Stimulated activated CD8-positive, alpha-beta memory T cell treated with anti-CD3 and anti-CD28 coated beads, Interleukin-2, amount 100 ng/mL, for 1 hour (primary cell): ENCODE data around the gene UMOD.

ENCODE experiments used
- DNase-seq, 2 donors: peaks; one replicate each; pipeline ENCODE4 v3.0.0-alpha.2; 2020; ENCODE audit warnings: low read depth in 2 of 2

The UMOD gene

DNA sequence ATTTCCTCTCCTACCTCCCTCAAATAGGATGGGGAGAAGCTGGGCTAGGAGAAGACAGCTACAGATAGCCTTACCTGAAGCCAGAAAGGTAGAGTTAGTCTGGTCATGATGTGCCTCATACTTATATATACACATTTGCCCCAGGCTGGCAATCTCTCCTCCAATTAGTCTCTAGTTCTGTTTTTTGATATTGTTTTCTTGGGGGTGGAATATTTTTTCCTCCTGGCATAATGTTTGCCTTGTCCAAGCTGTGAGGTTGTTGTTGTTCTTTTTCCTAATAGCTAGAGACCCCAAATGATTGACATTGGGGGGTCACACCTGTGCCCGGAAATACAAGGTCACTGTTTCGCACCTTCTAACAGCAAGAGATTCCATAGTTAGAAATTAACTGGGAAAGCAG is at the start of gene UMOD:
Gene UMOD (minus strand): TSS at position 101 of the 400 bp plus-strand sequence. CDS start 1,978 bp downstream, outside the sequence.
- DNase-seq = no peak

DNA sequence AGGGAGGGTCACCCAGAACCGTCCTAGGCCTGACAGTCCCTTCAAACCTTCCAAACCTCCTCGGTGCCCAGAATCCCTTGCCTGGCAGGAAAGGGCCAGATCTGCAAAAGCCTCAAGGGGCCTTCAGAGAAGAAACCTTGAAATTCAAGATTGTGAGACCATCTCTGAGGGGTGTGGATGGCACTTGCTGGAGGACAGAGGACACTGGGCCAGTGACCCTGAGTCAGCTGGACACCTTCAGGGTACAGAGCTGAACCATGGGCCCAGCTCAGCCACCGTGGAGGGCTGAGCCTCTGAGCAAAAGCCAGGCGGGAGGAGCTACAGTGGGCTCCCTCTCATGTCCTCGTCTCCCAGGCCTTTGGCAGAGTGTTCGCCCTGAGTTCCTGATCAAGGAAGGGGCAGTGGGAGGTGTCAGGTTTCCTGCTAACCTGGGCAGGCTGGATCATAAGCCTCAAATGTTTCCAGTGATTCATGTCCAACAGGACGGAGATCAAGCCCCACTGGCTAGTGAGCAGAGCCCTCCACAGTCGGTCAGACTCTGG is 49.0 kb upstream of the UMOD start:
- no peak for DNase-seq

DNA sequence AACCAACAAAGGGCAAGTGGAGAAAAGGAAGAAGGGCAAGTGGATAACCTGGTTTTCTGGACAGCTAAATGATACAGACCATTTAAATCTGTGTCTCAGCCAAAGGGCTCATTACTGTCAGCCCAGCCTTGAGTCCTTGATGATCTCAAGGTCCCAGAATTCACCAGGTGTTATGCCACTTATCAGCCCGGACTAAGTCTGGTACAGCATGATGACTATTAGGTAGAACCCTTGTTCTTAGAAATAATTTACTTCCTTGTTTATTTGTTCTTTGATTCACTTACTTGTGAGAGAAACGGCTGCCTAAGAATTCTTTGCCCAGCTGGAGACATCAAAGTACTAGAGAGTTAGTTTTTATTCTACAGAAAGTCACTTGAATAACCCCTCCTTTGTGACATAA is 48.6 kb upstream of the UMOD start:
- no peak for DNase-seq

DNA sequence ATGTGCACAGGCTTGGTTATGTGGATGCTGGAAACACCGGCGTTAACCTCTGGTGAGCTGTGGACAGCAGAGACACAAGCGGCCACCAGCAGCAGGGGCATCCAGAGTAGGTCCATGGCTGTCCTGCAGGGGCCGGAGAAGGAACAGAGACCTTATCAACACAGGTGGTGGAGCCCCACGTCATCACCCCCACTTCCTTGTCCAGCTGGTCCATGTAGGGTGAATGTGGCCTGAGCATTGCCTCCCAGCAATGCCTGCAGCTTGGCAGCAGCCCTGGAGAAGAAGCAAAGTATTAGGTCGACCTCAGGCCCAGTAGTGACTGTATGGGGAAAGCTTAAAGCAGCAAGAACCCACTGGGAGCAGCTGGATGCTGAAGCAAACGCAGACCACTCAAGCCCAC is 46.7 kb upstream of the UMOD start:
- no peak for DNase-seq

DNA sequence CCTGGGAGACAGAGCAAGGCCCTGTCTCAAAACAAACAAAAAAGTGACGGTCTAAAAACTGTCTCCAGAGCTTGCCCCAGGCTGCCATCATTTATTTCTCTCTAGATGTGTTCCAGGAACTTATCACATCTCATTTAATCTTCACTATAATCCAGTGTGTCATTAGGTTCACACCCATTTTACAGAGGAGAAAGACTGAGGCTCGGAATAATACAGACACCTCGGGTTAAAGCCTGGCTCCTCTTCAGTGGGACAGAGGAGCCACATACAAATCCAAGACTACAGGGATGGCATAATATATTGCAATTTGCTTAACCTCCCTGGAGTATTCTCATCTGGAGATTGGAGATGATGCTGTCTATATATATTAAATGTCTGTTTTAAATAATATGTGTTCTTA is 46.1 kb upstream of the UMOD start:
- DNase-seq = no peak

DNA sequence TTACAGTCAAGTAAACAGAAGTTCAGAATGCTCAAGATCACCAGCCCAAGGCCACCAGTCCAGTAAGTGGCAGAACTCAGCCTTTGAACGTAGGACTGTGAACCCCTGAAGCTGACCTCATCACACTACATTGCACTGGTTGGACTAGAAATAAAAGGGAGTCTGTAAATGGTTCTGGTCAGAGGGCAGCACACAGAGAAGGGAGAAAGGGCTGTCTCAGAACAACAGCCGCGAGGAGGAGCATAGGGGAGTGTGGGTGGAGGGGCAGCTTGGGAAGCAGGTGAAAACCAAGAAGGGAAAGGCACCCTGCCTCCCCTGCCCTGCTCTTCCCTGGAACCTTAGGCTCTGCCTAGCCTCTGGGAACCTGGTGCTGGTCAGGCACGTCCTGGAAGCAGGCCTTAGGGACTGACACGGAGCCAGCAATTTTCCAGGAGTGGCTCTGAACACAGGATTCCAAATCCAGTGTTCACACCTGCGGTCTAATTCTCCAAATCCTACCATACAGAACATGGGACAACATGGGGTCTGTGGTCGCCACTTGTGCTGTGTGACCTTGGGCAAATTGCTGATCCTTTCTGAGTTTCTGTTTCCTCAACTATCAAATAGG is 45.1 kb upstream of the UMOD start:
- DNase-seq = no peak

DNA sequence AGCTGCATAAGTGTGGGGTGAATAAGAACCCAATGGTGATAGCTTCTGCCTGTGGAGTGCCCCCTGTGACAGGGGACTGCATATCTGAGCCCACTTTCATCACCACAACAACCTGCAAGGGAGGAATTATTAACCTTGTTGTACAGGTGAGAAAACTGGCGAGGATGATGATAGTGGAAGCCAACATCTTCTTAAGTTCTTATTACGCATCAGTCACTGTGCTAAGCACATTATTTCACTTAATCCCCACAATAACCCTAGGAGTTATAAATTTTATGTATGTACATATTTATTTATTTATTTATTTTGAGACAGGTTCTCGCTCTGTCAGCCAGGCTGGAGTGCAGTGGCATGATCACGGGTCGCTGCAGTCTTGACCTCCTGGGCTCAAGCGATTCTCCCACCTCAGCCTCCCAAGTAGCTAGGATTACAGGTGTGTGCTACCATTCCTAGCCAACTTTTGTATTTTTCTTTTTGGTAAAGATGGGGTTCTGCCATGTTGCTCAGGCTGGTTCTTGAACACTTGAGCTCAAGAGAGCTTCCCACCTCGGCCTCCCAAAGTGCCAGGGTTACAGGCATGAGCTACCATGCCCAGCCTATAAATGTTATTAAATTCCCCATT is 44.4 kb upstream of the UMOD start:
- no peak for DNase-seq

DNA sequence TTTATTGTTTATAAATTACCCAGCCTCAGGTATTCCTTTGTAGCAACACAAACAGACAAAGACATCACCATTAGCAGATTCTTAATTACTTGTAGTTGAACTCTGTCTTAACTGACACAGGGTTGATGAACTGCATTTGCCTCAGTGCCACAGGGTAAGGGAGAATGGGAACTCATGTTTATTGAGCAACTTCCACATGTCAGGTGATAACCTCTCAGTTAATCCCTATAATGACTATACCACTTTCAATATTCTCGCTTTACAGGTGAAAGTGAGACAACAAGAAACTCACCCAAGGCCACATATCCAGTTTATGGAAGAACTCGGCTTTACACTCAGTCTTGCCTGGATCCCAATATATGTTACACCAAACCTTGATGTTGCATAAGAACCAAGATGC is 43.4 kb upstream of the UMOD start:
- no peak for DNase-seq

DNA sequence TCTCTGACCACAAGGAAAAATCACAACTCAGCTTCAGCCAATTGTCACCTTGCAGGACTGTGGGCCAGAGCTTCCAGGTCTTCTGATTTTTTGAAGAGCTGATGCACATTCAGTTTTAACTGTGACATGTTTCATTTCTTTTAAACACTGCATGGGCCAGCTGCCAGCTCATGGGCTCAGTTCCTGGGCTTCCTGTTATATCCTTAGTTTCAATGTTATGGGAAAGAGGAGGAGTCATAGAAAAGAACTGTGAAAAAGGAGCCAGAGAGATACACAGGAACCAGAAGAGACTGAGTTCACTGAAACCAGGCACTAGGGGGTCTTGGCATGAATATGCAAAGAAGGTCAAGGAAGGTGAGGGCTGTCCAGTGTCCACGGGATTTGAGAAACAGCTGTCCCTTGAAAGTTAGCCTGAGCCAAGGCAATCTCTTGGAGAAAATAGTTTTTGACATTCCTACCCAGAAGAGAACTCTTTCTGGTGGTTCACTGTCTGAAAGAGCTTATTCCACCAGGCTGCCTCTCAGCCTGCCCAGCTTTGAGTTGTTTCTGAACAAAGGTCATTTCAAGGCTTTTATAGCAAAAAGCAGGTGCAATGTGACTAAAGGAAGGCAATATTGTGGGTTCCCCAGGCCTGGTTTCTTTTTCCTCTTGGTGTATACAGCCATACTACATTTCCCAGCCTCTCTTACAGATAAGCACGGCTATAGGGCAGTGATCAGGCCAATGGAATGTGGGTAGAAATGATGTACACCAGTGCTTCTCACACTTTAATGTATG is 41.5 kb upstream of the UMOD start:
- DNase-seq = no peak

DNA sequence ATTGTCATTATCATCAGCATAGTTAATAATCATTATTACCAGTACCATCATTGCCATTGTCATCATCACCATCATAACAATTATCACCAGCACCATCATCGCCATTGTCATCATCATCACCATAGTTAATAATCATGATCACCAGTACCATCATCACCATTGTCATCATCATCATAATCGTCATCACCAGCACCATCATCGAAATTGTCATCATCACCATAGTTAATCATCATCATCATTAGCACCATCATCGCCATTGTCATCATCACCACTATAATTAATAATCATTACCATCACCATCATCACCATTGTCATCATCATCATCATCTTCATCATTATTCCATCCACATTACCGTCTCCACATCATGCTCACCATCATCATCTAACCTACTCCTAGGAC is 38.5 kb upstream of the UMOD start:
- DNase-seq = no peak

DNA sequence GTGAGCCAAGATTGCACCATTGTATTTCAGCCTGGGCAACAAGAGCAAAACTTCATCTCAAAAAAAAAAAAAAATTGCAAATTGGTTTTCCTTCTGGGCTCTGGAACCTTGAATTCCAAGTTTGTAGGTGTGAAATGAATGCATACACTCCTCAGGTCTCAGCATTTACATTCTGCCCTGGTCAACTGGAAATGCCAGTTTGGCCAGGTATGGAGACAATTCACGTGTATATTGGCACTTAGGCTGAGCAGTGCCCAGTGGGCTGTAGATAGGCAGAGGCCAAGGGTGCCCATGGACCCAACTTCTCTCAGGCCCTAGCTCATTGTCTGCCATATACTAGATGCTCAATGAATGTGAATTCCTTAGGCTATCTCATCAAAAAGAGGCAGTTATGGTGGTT is 36.3 kb upstream of the UMOD start:
- no peak for DNase-seq

DNA sequence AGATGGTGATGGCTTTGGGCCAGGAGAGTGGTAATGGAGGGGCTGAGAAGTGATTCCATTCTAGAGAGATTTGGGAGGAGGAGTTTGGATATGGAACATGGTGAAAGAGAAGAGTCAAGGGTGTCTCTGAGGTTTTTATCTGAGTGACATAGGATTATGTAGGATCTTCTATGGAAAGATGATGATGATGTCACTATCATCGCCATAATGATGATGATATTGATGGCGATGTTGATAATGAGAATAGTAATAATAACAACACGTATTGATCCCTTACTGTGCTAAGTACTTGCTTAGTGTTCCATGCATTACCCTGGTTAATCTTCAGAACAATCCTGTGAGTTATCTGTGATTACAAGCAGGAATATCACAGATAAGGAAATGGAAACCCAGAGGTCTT is 35.5 kb upstream of the UMOD start:
- no peak for DNase-seq

DNA sequence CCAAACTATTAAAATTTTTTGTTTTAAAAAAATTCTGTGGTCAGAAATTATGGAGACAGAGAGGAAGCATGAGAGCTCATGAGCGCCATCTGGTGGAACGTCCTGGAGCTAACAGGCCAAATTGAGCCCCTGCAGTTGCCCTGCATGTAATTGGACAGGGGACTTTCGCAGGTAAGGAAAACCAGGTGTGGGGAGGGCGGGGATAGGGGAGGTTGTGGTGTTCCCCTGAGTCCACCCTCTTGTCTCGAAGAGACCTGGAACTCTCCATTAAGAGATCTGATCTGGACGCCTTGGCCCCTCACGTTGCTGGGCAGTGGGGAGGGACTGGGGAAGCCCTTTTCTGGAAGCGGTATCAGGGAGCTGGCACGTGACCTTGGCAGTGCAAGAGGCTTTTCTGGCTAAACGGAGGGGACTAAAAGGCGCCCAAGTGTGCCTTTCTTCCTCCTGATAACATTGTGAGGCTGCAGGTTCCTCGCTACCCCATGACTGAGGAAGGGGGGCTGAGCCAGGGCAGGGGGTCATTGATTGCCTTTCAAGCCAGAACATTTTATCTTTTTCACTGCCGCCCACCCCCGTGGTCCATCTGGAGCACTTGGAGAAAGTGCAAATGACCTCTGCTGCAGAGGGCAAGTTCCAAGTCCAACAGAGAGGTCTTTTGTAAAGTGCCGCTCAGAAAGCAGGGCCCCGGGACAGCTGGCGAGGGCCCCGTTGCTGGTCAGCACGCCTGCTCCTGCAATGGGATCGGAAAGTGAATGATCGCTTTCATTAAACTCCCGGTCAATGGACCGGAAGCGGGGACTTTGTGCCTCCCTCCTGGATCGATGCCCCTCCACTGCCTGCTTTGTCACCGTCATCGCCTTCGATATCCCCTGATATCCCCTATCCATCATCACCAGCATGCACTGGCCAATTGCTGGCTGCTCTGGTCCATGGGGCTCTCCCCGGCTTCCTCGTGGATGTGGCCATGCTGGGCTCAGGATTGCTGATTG is 33.6 kb upstream of the UMOD start:
- peak in 1 of 2 donors; percentile 11 for DNase-seq

DNA sequence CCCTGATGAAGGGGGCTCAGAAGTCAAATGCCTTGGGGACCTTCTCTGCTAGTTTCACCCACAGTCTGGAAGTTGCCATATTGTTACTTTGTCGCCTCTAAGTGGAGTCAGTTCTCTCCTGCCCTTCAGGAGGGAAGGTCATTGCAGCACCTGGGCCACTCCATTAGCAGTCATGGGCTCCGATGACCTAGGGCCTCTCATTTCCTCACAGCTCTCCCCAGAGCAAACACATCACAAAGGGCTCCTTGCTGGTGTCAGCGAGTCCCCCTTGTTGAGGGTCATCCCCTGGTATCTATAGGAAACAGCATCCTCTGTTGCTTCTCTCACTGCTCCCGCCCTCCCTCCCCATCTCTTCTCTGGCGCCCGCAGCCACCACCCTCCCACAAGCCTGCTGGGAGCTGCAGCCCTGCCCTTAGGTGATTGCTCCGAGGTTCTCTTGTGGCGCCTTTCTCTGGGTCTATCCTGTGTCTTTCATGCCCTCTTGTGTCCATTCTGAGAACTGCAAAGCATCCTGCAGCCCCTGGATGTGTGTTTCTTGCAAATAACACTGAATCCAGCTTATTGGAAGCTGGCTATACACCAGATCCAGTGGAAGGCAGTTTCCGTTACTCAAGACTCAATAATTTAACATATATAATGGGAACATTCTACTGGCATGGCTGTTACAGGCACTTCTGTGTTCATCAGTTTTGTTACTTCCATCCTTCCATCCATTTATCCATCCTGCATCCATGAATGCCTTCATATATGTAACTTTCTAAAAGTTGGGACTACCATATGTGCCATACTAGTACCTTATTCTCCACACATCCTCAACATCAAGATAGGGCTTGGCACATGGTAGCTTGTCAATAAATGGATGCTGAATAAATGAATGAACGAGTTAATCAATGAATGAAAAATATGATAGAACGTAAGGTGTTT is 30.9 kb upstream of the UMOD start:
- DNase-seq = no peak

DNA sequence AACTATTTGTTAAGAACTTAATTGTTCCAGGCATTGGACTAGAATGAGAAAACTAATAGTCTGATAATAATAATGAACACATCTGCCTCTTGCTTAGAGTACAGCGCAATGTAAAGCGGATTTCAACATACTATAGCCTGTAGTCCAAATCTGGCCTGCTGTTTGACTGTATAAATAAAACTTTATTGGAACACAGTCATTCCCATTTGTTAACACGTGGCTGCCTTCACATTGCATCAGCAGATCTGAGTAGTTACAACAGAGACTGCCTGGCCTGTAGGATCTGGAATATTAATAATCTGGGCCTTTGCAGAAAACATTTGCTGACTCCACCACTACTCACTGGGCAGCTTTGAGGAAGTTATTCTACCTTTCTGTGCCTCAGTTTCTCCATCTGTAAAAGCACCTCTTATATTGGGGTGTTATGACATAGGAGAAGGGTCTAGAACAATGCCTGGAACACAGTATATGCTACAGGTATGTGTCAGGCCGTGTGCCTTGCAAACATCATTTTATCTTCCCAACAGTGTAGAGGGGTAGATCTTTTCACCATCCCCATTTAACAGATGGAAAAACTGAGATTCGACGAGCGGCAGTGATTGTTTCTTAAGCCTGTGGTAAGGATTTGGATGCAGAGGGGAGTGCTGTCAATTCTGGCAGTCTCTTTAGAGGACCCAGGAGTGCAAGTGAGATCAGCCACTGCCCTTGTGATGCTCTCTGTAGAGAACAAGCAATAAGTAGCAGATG is 29.9 kb upstream of the UMOD start:
- no peak for DNase-seq

DNA sequence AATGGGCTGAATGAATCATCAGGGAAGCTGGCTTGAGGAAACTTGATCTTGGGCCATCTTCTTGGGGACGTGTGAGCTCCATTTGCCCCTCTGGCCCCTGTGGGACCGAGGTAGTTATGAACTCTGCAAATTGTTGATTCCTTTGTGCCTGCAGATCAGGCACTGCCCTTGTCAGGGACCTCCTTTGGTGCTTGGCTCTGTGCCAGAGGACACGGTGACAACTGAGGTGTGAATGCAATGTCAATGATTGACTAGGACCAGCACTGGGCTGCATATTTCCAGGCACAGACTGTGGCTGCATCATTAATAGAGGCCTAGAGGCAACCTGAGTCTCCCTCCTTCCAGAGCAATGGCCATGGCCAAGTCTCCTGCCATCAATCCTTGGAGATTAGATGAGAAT is 28.3 kb upstream of the UMOD start:
- no peak for DNase-seq

DNA sequence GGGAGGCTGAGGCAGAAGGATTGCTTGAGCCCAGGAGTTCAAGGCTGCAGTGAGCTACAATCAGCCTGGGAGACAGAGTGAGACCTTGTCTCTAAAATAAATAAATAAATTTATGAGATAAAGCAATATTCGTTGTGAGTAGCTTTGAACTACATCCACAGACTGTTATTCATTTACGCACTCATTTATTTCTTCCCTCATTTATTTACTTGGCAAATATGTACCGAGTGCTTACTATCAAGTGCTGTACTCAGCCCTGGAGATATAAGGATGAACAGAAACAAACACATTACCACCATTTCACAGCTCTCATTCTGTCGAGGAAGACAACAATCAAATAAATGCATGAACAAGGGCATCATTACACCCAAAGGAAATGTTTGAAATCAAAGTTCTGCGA is 24.7 kb upstream of the UMOD start:
- DNase-seq = no peak

DNA sequence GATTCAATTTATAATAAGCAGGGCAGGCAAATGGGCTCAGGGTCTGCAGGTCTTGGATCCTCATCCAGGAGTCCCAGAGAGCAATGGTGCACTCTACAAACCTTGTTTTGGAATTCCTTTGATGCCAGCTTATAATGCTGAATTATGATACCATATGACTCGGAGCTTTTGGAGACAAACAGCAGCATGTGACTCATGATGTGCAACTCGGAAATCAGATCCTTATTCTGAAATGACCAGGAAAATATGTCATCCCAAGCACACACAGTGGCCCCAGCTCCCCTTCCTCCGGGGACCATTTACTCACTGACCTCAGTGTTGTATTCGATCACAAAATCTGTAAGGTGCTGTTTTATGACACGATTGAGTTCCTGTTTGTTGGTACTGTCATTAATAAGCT is 20.2 kb upstream of the UMOD start:
- no peak for DNase-seq

DNA sequence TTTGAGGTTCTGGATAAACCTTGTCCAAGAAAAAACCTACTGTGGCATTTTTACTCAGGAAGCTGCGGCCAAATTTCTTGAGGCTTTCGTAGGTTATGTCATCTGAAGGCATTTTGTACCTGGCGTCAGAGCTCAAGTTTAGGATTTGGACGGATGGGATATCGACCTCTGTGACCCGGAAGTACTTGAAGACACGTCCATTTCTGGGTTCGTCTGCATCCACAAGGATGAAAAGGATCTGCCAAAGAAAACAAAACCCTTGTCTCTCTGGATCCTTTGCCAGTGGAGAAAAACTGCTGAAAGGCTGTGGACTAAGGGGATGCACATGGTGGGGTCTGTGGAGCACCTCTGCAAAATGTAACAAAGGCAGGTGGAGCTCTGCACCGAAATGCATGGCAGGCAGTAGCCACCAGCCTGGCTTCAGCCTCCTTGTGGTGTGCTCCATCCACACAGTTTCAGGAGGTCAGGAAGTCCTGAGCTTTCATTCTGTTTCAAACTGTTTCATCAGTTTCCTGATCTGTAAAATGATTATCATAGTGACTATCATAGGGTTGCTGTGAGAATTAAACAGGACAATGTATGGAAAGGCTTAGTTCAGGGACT is 17.0 kb upstream of the UMOD start:
- no peak for DNase-seq

DNA sequence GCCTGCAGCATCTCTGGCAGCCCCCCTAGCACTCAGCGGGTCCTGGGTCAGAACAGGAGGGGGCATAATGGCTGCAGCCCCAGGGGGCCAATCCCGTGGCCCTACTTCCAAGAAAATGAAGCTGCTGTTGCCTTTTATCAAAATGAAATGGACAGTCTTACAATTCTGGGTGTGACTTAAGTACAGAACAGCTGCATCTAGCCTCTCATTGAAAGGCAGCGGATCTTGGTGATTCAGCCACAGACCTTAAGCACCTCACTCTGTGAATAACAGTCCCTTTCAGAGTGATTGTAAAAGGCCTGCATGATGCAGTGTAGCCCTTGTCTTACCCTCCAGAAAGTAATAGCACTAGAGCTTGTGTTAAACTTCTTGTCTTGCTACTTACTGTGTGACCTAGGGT is 11.5 kb upstream of the UMOD start:
- DNase-seq = no peak
